T-cell (primary cell): Measurements from ENCODE around the gene NAGS. TPM values are rescaled to one million over a fixed set of nuclear protein-coding genes. Genes with fewer than 3 reads are reported as not detected.

Experiments
- ATAC-seq, 4 experiments: fragments of 200-7000 bp in 3 of 4; fragments of 150-1000 bp in 1 of 4; cut with Tn5 transposase; replicated peaks in 1 of 4; 1 replicate in 3 of 4; 2 replicates in 1 of 4; pipeline ENCODE4 v1.10.0; 2021; ENCODE audit warnings: moderate library complexity in 3 of 4, mild to moderate bottlenecking in 2 of 4, moderate number of reproducible peaks in 1 of 4
- CTCF ChIA-PET, 2 donors: fragments of 300-600 bp; sonication (Branson Sonifier 250); formaldehyde crosslinking; loops; one replicate each; lab custom pipeline; 2022; ENCODE audit warnings: antibody characterized with exemption in 2 of 2; lab: Charles Lee
- POLR2A ChIA-PET, 2 donors: fragments of 300-600 bp; sonication (Branson Sonifier 250); formaldehyde crosslinking; loops; one replicate each; lab custom pipeline; 2022; ENCODE audit warnings: antibody characterized with exemption in 2 of 2; lab: Charles Lee
- DNase-seq, 35 experiments: peaks; one replicate each; pipeline versions ENCODE4 v3.0.0 to v3.0.0-alpha.2; 2013 to 2023
- H3K27ac ChIP-seq: one replicate; pipeline ENCODE4 v1.5.1; 2013; ENCODE audit warnings: low read length
- H3K27me3 ChIP-seq, 2 experiments: replicated peaks in 1 of 2; 1 replicate in 1 of 2; 2 replicates in 1 of 2; pipeline versions ENCODE4 v1.6.1 to v1.7.0; 2013; ENCODE audit warnings: low read length in 1 of 2, mixed read lengths in 1 of 2; ENCODE audit not compliant: control insufficient read depth in 2 of 2, insufficient read depth in 2 of 2; ENCODE audit errors: extremely low read depth in 1 of 2
- H3K36me3 ChIP-seq, 2 donors: 1 replicate in 1 of 2; 2 replicates in 1 of 2; pipeline versions ENCODE4 v1.6.1 to v1.7.0; 2013; ENCODE audit warnings: low read length in 1 of 2; ENCODE audit not compliant: control insufficient read depth in 2 of 2, insufficient read depth in 1 of 2; ENCODE audit errors: extremely low read depth in 1 of 2
- H3K4me1 ChIP-seq, 2 experiments: 1 replicate in 1 of 2; 2 replicates in 1 of 2; pipeline versions ENCODE4 v1.6.1 to v1.7.0; 2013; ENCODE audit warnings: low read length in 2 of 2, mixed read lengths in 1 of 2; ENCODE audit not compliant: insufficient read depth in 2 of 2, control insufficient read depth in 1 of 2; ENCODE audit errors: extremely low read depth in 1 of 2
- H3K4me3 ChIP-seq, 2 donors: 1 replicate in 1 of 2; 2 replicates in 1 of 2; pipeline versions ENCODE4 v1.5.1 to v1.7.0; 2013; ENCODE audit warnings: mild to moderate bottlenecking in 2 of 2, low read length in 1 of 2, moderate library complexity in 1 of 2; ENCODE audit not compliant: control insufficient read depth in 1 of 2; ENCODE audit errors: extremely low read depth in 1 of 2
- H3K9me3 ChIP-seq: 2 replicates; pipeline ENCODE4 v1.7.0; 2013
- H3K27ac Mint-ChIP-seq, 2 donors: one replicate each; pipeline ENCODE4 v1.8.0; 2020 to 2021; ENCODE audit warnings: mild to moderate bottlenecking in 2 of 2, mixed read lengths in 2 of 2
- H3K27me3 Mint-ChIP-seq, 2 donors: one replicate each; pipeline ENCODE4 v1.8.0; 2021 to 2022; ENCODE audit warnings: mixed read lengths in 2 of 2
- H3K36me3 Mint-ChIP-seq: one replicate; pipeline ENCODE4 v1.8.0; 2021; ENCODE audit warnings: mixed read lengths
- H3K4me1 Mint-ChIP-seq, 3 donors: one replicate each; pipeline ENCODE4 v1.8.0; 2020 to 2022; ENCODE audit warnings: mixed read lengths in 3 of 3, mild to moderate bottlenecking in 1 of 3
- H3K4me3 Mint-ChIP-seq, 3 donors: one replicate each; pipeline ENCODE4 v1.8.0; 2020 to 2022; ENCODE audit warnings: mild to moderate bottlenecking in 3 of 3, mixed read lengths in 3 of 3, moderate library complexity in 3 of 3
- H3K9me3 Mint-ChIP-seq, 3 donors: one replicate each; pipeline ENCODE4 v1.8.0; 2020 to 2022; ENCODE audit warnings: mixed read lengths in 3 of 3
- WGBS: methylation state at CpG from one replicate; pipeline ENCODE4 v1.1.5; 2013; ENCODE audit warnings: missing lambda C conversion rate; ENCODE audit not compliant: insufficient coverage; 5-methylcytosine and 5-hydroxymethylcytosine counted together
- total RNA-seq, 35 experiments: library from RNA in 6 of 35; stranded (reverse) in 6 of 35; fragments of 120-200 nt in 1 of 35; gene quantifications; one replicate each; pipeline versions ENCODE4 v1.2.1 to v1.2.4 and lab custom pipeline; 2013 to 2026

NAGS gene
- total RNA-seq, 5 donors from 2014 or later (not counting 1 experiment from before 2014, with no cell fraction given): 0.35 to 2.4 (median 1.8) TPM

DNA sequence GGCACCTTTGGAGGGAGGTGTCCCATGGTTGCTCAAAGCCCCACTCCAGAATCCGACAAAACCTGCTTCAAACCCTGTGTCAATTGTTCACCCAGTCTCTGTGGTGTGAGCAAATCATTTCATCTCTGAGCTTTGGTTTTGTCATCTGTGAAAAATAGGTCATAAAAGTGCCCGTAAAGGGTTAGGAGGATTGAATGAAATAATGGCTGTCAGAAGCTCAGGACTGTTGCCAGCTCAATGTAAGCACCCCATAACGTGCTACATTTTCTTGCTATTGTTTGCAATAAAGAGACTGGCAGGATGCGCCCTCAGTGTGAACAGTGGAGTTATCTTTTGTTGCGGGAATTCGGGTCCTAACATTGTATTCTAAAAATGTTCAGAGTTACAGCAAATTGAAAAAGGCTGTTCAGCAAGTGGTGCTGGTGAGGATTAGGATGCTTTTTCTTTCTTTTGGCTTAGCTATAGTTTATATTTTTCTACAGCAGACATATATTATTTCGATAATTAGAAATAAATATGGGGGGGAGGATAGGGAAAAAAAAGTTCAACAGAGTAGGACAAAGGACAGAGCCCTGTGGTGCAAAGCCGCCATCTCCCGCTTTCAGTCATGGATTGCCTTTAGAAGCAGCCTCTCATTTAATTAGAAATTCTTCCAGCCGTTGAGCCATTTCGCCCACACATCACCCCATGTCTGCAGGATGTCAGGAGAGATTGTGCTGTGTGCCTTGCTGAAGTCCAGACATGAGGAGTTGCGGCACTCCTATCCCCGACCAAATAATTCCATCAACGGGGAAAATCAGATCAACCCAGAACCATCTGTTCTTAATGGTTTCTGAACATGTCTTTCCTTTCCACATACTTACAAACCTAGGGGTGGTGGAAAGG, 29.8 kb upstream of the NAGS start:
- Mint-ChIP-seq H3K9me3 (no peaks in the 10 kb centered on the region), H3K4me1 (peaks cover 0 to 6% (median 5%) of the 10 kb centered on the region in 3 donors), H3K27me3 (peaks cover 12 to 15% of the 10 kb centered on the region in 2 donors), H3K27ac (no peak overlapping the region), H3K36me3 (no peaks in the 10 kb centered on the region), H3K4me3 (no peak overlapping the region)
- CTCF ChIA-PET: no interaction called here
- H3K27ac ChIP-seq: no peak overlapping the region
- peaks cover 0 to 27% of the 10 kb centered on the region in 2 experiments for H3K27me3 ChIP-seq
- H3K4me1 ChIP-seq: no peaks in the 10 kb centered on the region
- WGBS: 60% methylated on average over 1 of the region's 14 CpGs
- no peak overlapping the region for H3K4me3 ChIP-seq
- H3K36me3 ChIP-seq: no peaks in the 10 kb centered on the region
- H3K9me3 ChIP-seq: no peaks in the 10 kb centered on the region
- no peak for DNase-seq
- POLR2A ChIA-PET: no interaction called here
- no peak for ATAC-seq

DNA sequence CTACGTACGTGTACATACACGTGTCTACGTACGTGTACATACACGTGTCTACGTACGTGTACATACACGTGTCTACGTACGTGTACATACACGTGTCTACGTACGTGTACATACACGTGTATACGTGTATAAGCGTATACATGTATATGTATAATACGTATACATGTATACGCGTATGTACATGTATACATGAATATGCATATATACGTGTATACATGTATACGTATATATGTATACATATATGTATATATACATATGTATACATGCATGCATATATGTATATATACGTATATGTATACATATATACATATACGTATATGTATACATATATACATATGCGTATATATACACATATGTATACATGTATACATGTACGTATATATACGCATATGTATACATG, 28.5 kb upstream of the NAGS start:
- Mint-ChIP-seq H3K4me3 (no peak overlapping the region), H3K27ac (no peak overlapping the region), H3K27me3 (peaks cover 12 to 18% of the 10 kb centered on the region in 2 donors), H3K4me1 (peaks cover 0 to 6% (median 5%) of the 10 kb centered on the region in 3 donors), H3K9me3 (no peaks in the 10 kb centered on the region), H3K36me3 (no peaks in the 10 kb centered on the region)
- no peaks in the 10 kb centered on the region for H3K4me1 ChIP-seq
- no CpG with 5 or more reads among the region's 27 CpGs for WGBS
- peaks cover under 1 to 27% of the 10 kb centered on the region in 2 experiments for H3K27me3 ChIP-seq
- POLR2A ChIA-PET: no interaction called here
- H3K27ac ChIP-seq: no peak overlapping the region
- CTCF ChIA-PET: interaction anchor here in 1 of 2 donors (0.6 kb wide), 1 partner anchor 33 kb away, joined by 3 read pairs; no protein-coding TSS in a partner anchor
- DNase-seq: no peak
- no peaks in the 10 kb centered on the region for H3K9me3 ChIP-seq
- ATAC-seq: no peak
- no peaks in the 10 kb centered on the region for H3K36me3 ChIP-seq
- no peak overlapping the region for H3K4me3 ChIP-seq

DNA sequence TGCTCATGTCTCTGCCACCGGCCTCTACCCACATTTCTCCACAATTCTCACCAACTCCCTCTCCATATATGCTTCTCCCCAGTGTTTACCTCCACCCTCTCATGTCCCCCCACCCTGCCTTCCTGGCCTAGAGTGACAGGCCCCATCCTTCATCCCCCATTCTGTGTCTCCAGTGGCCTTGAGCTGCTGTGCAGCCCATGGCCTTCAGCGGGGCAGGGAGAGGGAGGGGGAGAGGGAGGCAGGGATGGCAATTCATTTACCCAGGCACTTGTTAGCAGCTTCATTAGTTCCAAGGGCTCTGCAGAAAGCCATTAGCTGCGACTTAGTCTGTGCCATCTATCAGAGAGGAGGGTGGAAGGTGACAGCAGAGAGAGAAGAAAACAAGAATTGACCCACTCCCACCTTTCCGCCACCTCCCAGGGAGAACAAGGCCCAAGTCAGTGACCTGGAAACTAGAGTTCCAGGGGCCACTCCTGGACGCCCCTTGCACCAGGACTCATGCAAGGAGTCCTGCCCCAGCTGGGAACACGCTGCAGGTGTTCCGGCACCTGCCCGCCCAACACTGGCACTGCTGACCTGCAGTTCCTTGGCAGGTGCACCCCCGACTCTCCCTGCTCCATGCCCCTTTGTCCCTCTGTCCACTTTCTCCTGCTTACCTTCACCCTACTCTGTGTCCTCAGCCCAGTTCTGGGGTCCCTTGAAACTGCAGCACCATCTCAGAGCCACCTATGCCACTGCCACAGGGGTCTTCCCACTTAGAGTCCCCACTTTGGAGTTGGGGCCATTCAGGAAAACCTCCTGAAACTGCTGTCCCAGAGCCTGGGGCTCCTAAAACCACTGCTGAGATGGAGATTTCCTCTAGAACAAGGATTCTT, 27.2 kb upstream of the NAGS start:
- H3K27me3 ChIP-seq: peaks cover 5 to 31% of the 10 kb centered on the region in 2 experiments
- ChIA-PET CTCF (no interaction called here), POLR2A (no interaction called here)
- no peaks in the 10 kb centered on the region for H3K4me1 Mint-ChIP-seq
- no peaks in the 10 kb centered on the region for H3K36me3 ChIP-seq
- no peaks in the 10 kb centered on the region for H3K9me3 ChIP-seq
- H3K9me3 Mint-ChIP-seq: no peaks in the 10 kb centered on the region
- 73% methylated on average over 7 of the region's 9 CpGs for WGBS
- ATAC-seq (no peak), DNase-seq (no peak)
- no peak overlapping the region for H3K4me3 Mint-ChIP-seq
- peaks cover 18 to 31% of the 10 kb centered on the region in 2 donors for H3K27me3 Mint-ChIP-seq
- H3K27ac ChIP-seq: no peak overlapping the region
- peak overlapping the region in 1 of 2 donors; percentile 5 for H3K27ac Mint-ChIP-seq
- no peaks in the 10 kb centered on the region for H3K4me1 ChIP-seq
- no peak overlapping the region for H3K4me3 ChIP-seq
- no peaks in the 10 kb centered on the region for H3K36me3 Mint-ChIP-seq

DNA sequence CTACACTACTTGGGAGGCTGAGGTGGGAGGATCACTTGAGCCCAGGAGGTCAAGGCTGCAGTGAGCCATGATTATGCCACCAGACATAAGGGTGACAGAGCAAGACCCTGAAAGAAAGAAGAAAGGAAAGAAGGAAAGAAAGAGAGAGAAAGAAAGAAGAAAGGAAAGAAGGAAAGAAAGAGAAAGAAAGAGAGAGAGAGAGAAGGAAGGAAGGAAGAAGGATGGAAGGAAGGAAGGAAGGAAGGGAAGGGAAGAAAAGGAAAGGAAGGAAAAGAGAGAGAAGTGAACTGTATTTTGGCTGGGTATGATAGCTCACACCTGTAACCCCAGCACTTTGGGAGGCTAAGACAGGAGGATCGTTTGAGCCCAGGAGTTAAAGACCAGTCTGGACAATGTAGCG, 26.3 kb upstream of the NAGS start:
- no peaks in the 10 kb centered on the region for H3K9me3 Mint-ChIP-seq
- peaks cover 0 to under 1% of the 10 kb centered on the region in 2 experiments for H3K4me1 ChIP-seq
- DNase-seq (no peak), ATAC-seq (no peak)
- H3K27ac ChIP-seq: no peak overlapping the region
- H3K9me3 ChIP-seq: no peaks in the 10 kb centered on the region
- ChIA-PET POLR2A (no interaction called here), CTCF (no interaction called here)
- H3K4me3 ChIP-seq: no peak overlapping the region
- H3K36me3 ChIP-seq: no peaks in the 10 kb centered on the region
- H3K4me3 Mint-ChIP-seq: no peak overlapping the region
- WGBS: no CpG with 5 or more reads among the region's 2 CpGs
- peaks cover 0 to 1% (median 0%) of the 10 kb centered on the region in 3 donors for H3K4me1 Mint-ChIP-seq
- H3K27me3 Mint-ChIP-seq: peaks cover 26 to 40% of the 10 kb centered on the region in 2 donors
- H3K27ac Mint-ChIP-seq: no peak overlapping the region
- H3K36me3 Mint-ChIP-seq: no peaks in the 10 kb centered on the region
- H3K27me3 ChIP-seq: peaks cover 10 to 40% of the 10 kb centered on the region in 2 experiments

DNA sequence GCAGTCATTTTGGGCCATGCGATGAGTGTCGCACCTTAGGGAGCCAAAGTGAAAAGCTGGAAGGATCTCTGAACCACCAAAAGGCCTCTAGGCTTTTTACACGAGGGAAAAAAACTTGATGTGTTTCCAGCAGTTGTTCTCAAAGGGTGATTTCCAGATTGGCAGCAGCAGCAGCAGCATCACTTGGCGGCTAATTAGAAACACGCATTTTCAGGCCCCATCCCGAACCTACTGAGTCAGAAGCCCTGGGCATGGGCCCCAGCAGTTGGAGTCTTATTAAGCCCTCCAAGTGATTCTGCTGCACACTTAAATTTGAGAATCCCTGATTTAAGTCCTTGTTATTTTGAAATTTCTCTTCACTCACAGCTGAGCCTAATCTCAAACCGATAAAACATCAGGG, 25.4 kb upstream of the NAGS start:
- CTCF ChIA-PET: interaction anchor here in 1 of 2 donors (0.7 kb wide), 1 partner anchor 258 kb away, joined by 3 read pairs; no protein-coding TSS in a partner anchor
- POLR2A ChIA-PET: no interaction called here
- Mint-ChIP-seq H3K36me3 (no peaks in the 10 kb centered on the region), H3K4me3 (no peak overlapping the region), H3K27me3 (peaks cover 25 to 42% of the 10 kb centered on the region in 2 donors), H3K27ac (no peak overlapping the region), H3K9me3 (no peaks in the 10 kb centered on the region), H3K4me1 (peaks cover 0 to 3% (median 0%) of the 10 kb centered on the region in 3 donors)
- DNase-seq: no peak
- WGBS: 79% methylated on average over 6 of the region's 7 CpGs
- no peak for ATAC-seq
- Histone ChIP-seq H3K27ac (no peak overlapping the region), H3K27me3 (peaks cover 10 to 46% of the 10 kb centered on the region in 2 experiments), H3K4me3 (no peak overlapping the region), H3K9me3 (no peaks in the 10 kb centered on the region), H3K36me3 (no peaks in the 10 kb centered on the region), H3K4me1 (peaks cover 0 to 10% of the 10 kb centered on the region in 2 experiments)

DNA sequence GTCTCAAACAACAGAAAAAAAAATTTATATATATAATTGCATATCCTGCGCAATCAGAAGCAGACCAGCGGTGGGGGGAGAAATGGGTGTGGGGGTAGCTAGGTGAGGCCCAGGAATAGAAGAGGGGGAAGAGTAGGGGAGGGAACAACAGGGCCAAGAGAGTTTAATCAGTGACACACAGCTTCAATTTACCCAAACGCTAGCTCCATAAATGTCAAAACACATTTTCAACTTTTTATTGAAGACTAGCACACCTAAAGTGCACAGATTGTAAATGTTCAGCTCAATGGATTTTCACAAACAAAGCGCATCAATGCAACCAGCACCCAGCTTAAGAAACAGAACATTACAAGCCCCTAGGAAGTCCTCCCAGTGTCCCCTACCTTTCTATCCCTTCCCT, 24.8 kb upstream of the NAGS start:
- Mint-ChIP-seq H3K9me3 (no peaks in the 10 kb centered on the region), H3K27me3 (peaks cover 22 to 42% of the 10 kb centered on the region in 2 donors), H3K27ac (no peak overlapping the region), H3K4me1 (peaks cover 0 to 5% (median 0%) of the 10 kb centered on the region in 3 donors), H3K4me3 (no peak overlapping the region), H3K36me3 (no peaks in the 10 kb centered on the region)
- ATAC-seq (no peak), DNase-seq (no peak)
- ChIA-PET POLR2A (no interaction called here), CTCF (interaction anchor here (0.6 to 0.7 kb wide), 3 partner anchors 19 to 257 kb away, joined by 3 read pairs; no protein-coding TSS in a partner anchor)
- no peaks in the 10 kb centered on the region for H3K36me3 ChIP-seq
- no peak overlapping the region for H3K4me3 ChIP-seq
- H3K4me1 ChIP-seq: peaks cover 0 to 15% of the 10 kb centered on the region in 2 experiments
- H3K9me3 ChIP-seq: no peaks in the 10 kb centered on the region
- H3K27me3 ChIP-seq: peaks cover 10 to 47% of the 10 kb centered on the region in 2 experiments
- no peak overlapping the region for H3K27ac ChIP-seq
- 83% methylated on average over 1 of the region's 4 CpGs for WGBS
